GM12892 (cell line): Measurements from ENCODE around the gene C4B.

Source experiments
- POLR2A ChIP-seq: IDR thresholded peaks from 2 replicates; pipeline ENCODE4 v1.6.1; 2011; ENCODE audit warnings: low read depth, low read length, control low read depth
- POLR2AphosphoS5 ChIP-seq: IDR thresholded peaks from 2 replicates; pipeline ENCODE4 v1.6.1; 2011; ENCODE audit warnings: low read depth, low read length, control low read depth
- TAF1 ChIP-seq: IDR thresholded peaks from 2 replicates; pipeline ENCODE4 v1.6.1; 2011; ENCODE audit warnings: low read depth, mild to moderate bottlenecking, control low read depth, low read length, borderline replicate concordance

DNA sequence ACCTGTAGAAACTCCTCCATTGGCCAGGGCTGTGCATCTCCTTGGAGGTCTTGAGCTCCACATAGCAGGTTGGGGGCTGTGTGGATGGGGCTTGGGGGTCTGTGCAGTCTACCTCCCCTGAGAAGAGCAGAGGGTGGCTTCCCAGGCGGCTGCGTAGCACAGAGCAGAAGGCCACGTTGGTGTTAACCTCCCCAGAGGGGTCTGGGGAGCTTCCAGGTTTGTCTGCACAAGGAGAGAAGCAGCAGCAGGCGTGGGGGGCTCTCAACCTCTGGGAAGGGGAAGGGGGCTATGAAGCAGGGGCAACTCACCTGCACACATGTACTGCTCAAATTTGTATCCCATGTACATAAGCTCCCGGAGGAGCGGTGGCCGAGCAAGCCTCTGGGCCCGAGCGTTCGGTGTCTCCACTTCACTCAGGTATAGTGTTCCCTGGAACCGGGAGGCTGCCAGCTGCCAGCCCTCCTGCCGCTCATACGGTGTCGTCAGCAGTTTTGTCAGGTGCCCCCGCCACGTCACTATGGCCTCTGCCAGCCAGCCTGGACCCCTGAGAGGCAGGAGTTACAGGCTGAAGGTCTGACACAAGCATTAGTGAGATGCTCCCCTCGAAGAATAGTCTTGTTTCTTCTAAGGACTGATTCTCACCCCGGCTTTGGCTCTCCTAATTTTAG, 43.9 kb upstream of the C4B start:
- TF ChIP-seq POLR2AphosphoS5 (no peak; the same call in 1 of the 2 replicates), POLR2A (no peak; the same call in 1 of the 2 replicates), TAF1 (no peak)
